ENCODE data around the gene SERINC5.

DNA sequence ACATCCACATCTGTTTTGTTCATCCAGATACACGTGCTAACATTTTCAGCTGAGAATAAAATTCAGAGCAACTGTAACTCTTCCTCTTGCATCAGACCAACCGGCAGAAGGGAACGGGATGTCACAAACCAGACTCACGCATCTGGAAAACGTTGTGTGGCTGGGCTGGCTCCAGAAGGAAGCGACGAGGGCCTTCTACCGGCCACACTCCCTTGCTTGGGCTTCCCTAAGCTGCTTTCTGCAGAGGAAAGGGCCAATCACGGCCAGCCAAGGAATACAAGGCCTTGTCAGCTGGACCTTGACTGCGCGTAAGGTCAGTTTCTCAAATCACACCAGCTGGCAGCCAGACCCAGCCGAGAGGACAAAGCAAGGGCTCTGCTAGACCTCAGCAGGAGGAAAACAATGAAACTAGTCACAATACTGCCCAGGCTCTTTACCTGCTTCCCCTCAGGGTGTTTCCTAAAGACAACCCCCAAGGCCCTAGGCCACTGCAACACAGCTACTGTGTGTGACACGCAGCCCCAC, 114.6 kb downstream of the SERINC5 start:
- TF ChIP-seq, protein P1, sequence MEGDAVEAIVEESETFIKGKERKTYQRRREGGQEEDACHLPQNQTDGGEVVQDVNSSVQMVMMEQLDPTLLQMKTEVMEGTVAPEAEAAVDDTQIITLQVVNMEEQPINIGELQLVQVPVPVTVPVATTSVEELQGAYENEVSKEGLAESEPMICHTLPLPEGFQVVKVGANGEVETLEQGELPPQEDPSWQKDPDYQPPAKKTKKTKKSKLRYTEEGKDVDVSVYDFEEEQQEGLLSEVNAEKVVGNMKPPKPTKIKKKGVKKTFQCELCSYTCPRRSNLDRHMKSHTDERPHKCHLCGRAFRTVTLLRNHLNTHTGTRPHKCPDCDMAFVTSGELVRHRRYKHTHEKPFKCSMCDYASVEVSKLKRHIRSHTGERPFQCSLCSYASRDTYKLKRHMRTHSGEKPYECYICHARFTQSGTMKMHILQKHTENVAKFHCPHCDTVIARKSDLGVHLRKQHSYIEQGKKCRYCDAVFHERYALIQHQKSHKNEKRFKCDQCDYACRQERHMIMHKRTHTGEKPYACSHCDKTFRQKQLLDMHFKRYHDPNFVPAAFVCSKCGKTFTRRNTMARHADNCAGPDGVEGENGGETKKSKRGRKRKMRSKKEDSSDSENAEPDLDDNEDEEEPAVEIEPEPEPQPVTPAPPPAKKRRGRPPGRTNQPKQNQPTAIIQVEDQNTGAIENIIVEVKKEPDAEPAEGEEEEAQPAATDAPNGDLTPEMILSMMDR (IDR thresholded peaks at IDR 0.05) = no peak
- TF ChIP-seq ZFX (IDR thresholded peaks at IDR 0.05; ENCODE audit: borderline replicate concordance) = no peak
